Suppressor macrophage treated with lipopolysaccharide for 1 hour (primary cell): ENCODE data around the gene PEX6.
A peak's percentile ranks its signal among the peaks of the same experiment; 100 is the strongest.

ENCODE experiments used
- DNase-seq, 3 donors: peaks; one replicate each; pipeline ENCODE4 v3.0.0-alpha.2; 2020 to 2022

PEX6 gene

GRCh38 chr6:42993445-42993844 lies 14.5 kb upstream of the PEX6 start:
- DNase-seq, result no peak

GRCh38 chr6:42989923-42990322 lies 10.9 kb upstream of the PEX6 start:
- no peak for DNase-seq

- no peak for DNase-seq
Measured at GRCh38 chr6:42988486-42989020, 9.6 kb upstream of the PEX6 start.

GRCh38 chr6:42987533-42988451 lies 8.8 kb upstream of the PEX6 start:
- no peak for DNase-seq

- no peak for DNase-seq
Measured at GRCh38 chr6:42984924-42985475, 6.0 kb upstream of the PEX6 start.

GRCh38 chr6:42984001-42984923 lies 5.3 kb upstream of the PEX6 start, which contains the start of gene PPP2R5D:
TSS of gene PPP2R5D (plus strand) at chr6:42984570. CDS start at chr6:42984678, 108 bp downstream.
- DNase-seq, result peak; percentile 97 to 99 (median 99)

GRCh38 chr6:42981836-42982235 lies 2.9 kb upstream of the PEX6 start:
- DNase-seq, result peak in 1 of 3 donors; percentile 54

- DNase-seq, result no peak
Measured at GRCh38 chr6:42979523-42980177, 669 bp upstream of the PEX6 start.

- peak; percentile 35 to 58 (median 42) for DNase-seq
Measured at GRCh38 chr6:42978487-42978838, 518 bp downstream of the PEX6 start.

GRCh38 chr6:42974919-42975505 lies 4.0 kb downstream of the PEX6 start:
- no peak for DNase-seq

- peak; percentile 53 to 69 (median 55) for DNase-seq
Measured at GRCh38 chr6:42973926-42974325, 5.1 kb downstream of the PEX6 start.

- no peak for DNase-seq
Measured at GRCh38 chr6:42971746-42972327, 7.1 kb downstream of the PEX6 start.

GRCh38 chr6:42970871-42971612 lies 7.9 kb downstream of the PEX6 start:
- DNase-seq, result peak; percentile 31 to 42 (median 34)

GRCh38 chr6:42969934-42970333 lies 9.0 kb downstream of the PEX6 start:
- DNase-seq, result no peak

GRCh38 chr6:42969431-42969830 lies 9.6 kb downstream of the PEX6 start:
- peak in 1 of 3 donors; percentile 22 for DNase-seq

- DNase-seq, result no peak
Measured at GRCh38 chr6:42968783-42969182, 10.2 kb downstream of the PEX6 start.

GRCh38 chr6:42968126-42968701 lies 10.8 kb downstream of the PEX6 start:
- no peak for DNase-seq

GRCh38 chr6:42967228-42967627 lies 11.8 kb downstream of the PEX6 start:
- no peak for DNase-seq

- peak; percentile 24 to 47 (median 32) for DNase-seq
Measured at GRCh38 chr6:42966571-42966970, 12.4 kb downstream of the PEX6 start.

- peak; percentile 50 to 66 (median 54) for DNase-seq
Measured at GRCh38 chr6:42963855-42964605, 15.0 kb downstream of the PEX6 start.
